Measurements from ENCODE around the gene PLA2G4C.

Gene PLA2G4C

DNA sequence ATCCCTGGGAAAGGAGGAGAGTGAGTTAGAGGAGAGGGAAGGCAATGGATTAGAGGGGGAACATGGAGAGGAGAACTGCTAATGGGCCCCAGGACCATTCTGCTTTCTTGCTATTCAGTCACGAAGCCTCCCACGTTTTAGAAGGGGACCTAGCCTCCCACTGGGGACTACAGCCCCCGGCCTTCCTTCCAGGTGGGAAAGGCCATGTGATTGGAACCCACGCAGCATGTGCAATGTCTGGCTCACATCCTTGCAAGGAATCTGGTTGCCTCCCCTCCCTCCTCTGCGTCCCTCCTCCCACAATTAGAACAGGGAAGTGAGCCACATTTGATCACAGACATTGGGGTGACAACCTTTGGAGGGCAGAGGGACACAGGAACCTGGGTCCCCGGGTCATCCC lies 22.5 kb upstream of the PLA2G4C start:
- no peak for DNase-seq
- H3K23ac ChIP-seq (ENCODE audit: low read length) = no peak overlapping the region
- H3K18ac ChIP-seq (ENCODE audit: low read length) = no peak overlapping the region
- no peak overlapping the region for H4K5ac ChIP-seq (ENCODE audit: low read length)
- H3K79me1 ChIP-seq (ENCODE audit: low read length) = no peaks in the 10 kb centered on the region
- no peak overlapping the region for H3K56ac ChIP-seq (ENCODE audit: low read length)
- no peak overlapping the region for H3K27ac ChIP-seq (ENCODE audit: low read depth, low read length)
- H3K9ac ChIP-seq (ENCODE audit: low read length) = no peak overlapping the region
- no peak overlapping the region for H2AK5ac ChIP-seq (ENCODE audit: low read length)
- no CpG with 5 or more reads among the region's 6 CpGs for WGBS (ENCODE audit: extremely low coverage, insufficient coverage, low lambda C conversion rate)
- no peaks in the 10 kb centered on the region for H3K79me2 ChIP-seq (ENCODE audit: control insufficient read depth, insufficient read depth, low read length)
- no peaks in the 10 kb centered on the region for H3K4me1 ChIP-seq (ENCODE audit: control insufficient read depth, low read depth, low read length)
- H3K4me3 ChIP-seq (ENCODE audit: low read length) = no peak overlapping the region
- H3K27me3 ChIP-seq (ENCODE audit: insufficient read depth, low read length, poor library complexity) = no peaks in the 10 kb centered on the region
- no peak overlapping the region for H2BK15ac ChIP-seq (replicated peaks; ENCODE audit: low read depth)
- no peak overlapping the region for H4K8ac ChIP-seq (ENCODE audit: low read depth, low read length)
- H3K4me2 ChIP-seq (ENCODE audit: low read length) = no peak overlapping the region
- no peak overlapping the region for H2BK5ac ChIP-seq (ENCODE audit: low read length)
- H2BK120ac ChIP-seq (ENCODE audit: low read depth, low read length) = no peak overlapping the region
- H3K4ac ChIP-seq (ENCODE audit: low read depth, low read length) = no peak overlapping the region
- H3K36me3 ChIP-seq (ENCODE audit: control insufficient read depth, insufficient read depth, low read length) = peaks cover 4% of the 10 kb centered on the region

DNA sequence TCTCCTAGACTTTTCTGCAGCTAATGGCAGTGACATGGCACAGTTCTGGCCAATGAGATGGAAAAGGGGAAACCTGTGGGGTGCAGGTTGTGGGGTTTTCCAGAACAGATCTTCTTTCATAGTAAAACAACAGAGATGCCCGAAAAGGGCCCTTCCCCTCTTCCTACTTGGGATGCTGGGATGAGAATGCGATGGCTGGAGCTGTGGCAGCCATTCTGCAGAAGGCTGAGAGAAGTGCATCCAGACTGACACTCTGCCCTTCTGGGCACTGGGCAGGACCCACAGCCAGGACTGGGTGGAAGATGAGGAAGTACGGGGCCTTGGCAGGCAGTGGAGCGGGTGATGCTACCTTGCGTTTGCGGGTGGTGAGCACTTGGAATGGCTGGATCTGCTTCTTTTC lies 16.9 kb upstream of the PLA2G4C start:
- Histone ChIP-seq H4K5ac (ENCODE audit: low read length) (no peak overlapping the region), H3K56ac (ENCODE audit: low read length) (no peak overlapping the region), H3K4me1 (ENCODE audit: control insufficient read depth, low read depth, low read length) (no peaks in the 10 kb centered on the region), H4K8ac (ENCODE audit: low read depth, low read length) (no peak overlapping the region), H3K4me3 (ENCODE audit: low read length) (no peak overlapping the region), H3K18ac (ENCODE audit: low read length) (no peak overlapping the region), H3K9ac (ENCODE audit: low read length) (no peak overlapping the region), H2BK5ac (ENCODE audit: low read length) (no peak overlapping the region), H3K4ac (ENCODE audit: low read depth, low read length) (no peak overlapping the region), H3K27ac (ENCODE audit: low read depth, low read length) (no peak overlapping the region), H2AK5ac (ENCODE audit: low read length) (no peak overlapping the region), H3K79me2 (ENCODE audit: control insufficient read depth, insufficient read depth, low read length) (no peaks in the 10 kb centered on the region), H3K36me3 (ENCODE audit: control insufficient read depth, insufficient read depth, low read length) (peaks cover 8% of the 10 kb centered on the region), H3K23ac (ENCODE audit: low read length) (no peak overlapping the region), H3K4me2 (ENCODE audit: low read length) (no peak overlapping the region), H2BK120ac (ENCODE audit: low read depth, low read length) (no peak overlapping the region), H3K79me1 (ENCODE audit: low read length) (no peaks in the 10 kb centered on the region), H3K27me3 (ENCODE audit: insufficient read depth, low read length, poor library complexity) (no peaks in the 10 kb centered on the region), H2BK15ac (replicated peaks; ENCODE audit: low read depth) (no peak overlapping the region)
- WGBS (ENCODE audit: extremely low coverage, insufficient coverage, low lambda C conversion rate) = no CpG with 5 or more reads among the region's 6 CpGs
- no peak for DNase-seq

DNA sequence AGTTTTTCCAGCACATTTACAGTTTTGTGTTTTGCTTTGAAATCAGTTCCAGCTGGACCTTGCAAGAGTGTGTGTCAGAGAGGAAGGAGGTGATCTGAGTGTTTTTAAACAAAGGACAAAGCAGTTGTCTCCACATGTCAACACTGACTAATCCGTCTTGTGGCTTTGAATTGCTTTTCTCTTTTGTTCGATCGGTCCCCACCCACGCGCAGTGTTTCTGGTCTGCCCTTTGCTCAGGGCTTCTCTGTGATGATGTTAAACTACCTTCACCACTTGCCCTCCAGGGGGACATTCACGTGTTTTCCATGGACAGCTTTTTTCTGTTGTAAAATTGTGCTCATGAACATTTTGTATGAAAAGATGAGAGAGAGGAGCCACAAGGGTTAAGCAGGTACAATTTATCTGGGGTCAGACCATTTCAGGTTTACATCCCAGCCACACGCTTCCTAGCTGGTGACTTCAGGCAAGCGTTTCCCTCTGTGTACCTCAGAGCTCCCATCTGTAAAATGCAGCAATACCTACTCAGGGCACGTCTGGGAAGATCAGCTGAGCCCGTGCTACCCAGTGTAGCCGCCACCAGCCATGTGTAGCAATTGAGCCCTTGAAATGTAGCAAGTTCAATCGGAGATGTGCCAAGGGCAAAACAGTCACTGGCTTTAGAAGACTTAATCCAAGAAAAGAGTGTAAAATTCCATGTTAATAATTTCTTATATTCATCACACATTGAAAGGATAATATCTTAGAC lies 13.5 kb upstream of the PLA2G4C start:
- H2BK15ac ChIP-seq (replicated peaks; ENCODE audit: low read depth) = no peak overlapping the region
- no peak overlapping the region for H2AK5ac ChIP-seq (ENCODE audit: low read length)
- H3K79me2 ChIP-seq (ENCODE audit: control insufficient read depth, insufficient read depth, low read length) = no peaks in the 10 kb centered on the region
- H3K9ac ChIP-seq (ENCODE audit: low read length) = no peak overlapping the region
- no CpG with 5 or more reads among the region's 12 CpGs for WGBS (ENCODE audit: extremely low coverage, insufficient coverage, low lambda C conversion rate)
- peaks cover 9% of the 10 kb centered on the region for H3K36me3 ChIP-seq (ENCODE audit: control insufficient read depth, insufficient read depth, low read length)
- H4K8ac ChIP-seq (ENCODE audit: low read depth, low read length) = no peak overlapping the region
- no peaks in the 10 kb centered on the region for H3K79me1 ChIP-seq (ENCODE audit: low read length)
- H3K56ac ChIP-seq (ENCODE audit: low read length) = no peak overlapping the region
- H3K23ac ChIP-seq (ENCODE audit: low read length) = no peak overlapping the region
- no peak overlapping the region for H3K18ac ChIP-seq (ENCODE audit: low read length)
- no peak overlapping the region for H4K5ac ChIP-seq (ENCODE audit: low read length)
- H3K4ac ChIP-seq (ENCODE audit: low read depth, low read length) = no peak overlapping the region
- H2BK5ac ChIP-seq (ENCODE audit: low read length) = no peak overlapping the region
- H2BK120ac ChIP-seq (ENCODE audit: low read depth, low read length) = no peak overlapping the region
- H3K27ac ChIP-seq (ENCODE audit: low read depth, low read length) = no peak overlapping the region
- H3K4me2 ChIP-seq (ENCODE audit: low read length) = no peak overlapping the region
- H3K4me3 ChIP-seq (ENCODE audit: low read length) = no peak overlapping the region
- no peaks in the 10 kb centered on the region for H3K4me1 ChIP-seq (ENCODE audit: control insufficient read depth, low read depth, low read length)
- H3K27me3 ChIP-seq (ENCODE audit: insufficient read depth, low read length, poor library complexity) = no peaks in the 10 kb centered on the region
- DNase-seq = no peak

DNA sequence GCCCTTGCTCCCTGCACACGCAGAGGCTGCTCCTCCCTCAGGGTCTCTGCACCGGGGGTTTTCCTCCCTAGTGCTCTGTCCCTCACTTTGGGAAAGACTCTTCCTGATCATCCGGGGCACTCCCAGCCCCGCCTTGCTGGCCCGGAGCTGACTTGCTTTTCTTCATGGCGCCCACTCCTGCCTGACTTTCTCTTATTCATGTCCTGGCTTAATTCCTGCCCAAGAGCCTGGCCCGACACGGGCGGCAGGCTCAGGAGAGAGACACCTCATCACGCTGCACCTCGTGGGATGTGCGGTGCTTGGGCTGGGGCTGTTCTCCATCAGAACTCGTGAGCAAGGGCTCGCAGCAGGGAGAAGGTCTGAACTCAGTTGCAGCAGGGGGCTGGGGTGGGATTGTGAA lies 11.8 kb upstream of the PLA2G4C start:
- H3K4me2 ChIP-seq (ENCODE audit: low read length) = no peak overlapping the region
- no peak overlapping the region for H3K4ac ChIP-seq (ENCODE audit: low read depth, low read length)
- no peaks in the 10 kb centered on the region for H3K4me1 ChIP-seq (ENCODE audit: control insufficient read depth, low read depth, low read length)
- no peak overlapping the region for H4K5ac ChIP-seq (ENCODE audit: low read length)
- H3K79me2 ChIP-seq (ENCODE audit: control insufficient read depth, insufficient read depth, low read length) = no peaks in the 10 kb centered on the region
- no peak overlapping the region for H3K4me3 ChIP-seq (ENCODE audit: low read length)
- WGBS (ENCODE audit: extremely low coverage, insufficient coverage, low lambda C conversion rate) = no CpG with 5 or more reads among the region's 14 CpGs
- no peak overlapping the region for H3K18ac ChIP-seq (ENCODE audit: low read length)
- no peak overlapping the region for H2AK5ac ChIP-seq (ENCODE audit: low read length)
- no peak overlapping the region for H3K23ac ChIP-seq (ENCODE audit: low read length)
- H2BK120ac ChIP-seq (ENCODE audit: low read depth, low read length) = no peak overlapping the region
- no peak for DNase-seq
- H2BK15ac ChIP-seq (replicated peaks; ENCODE audit: low read depth) = no peak overlapping the region
- no peaks in the 10 kb centered on the region for H3K27me3 ChIP-seq (ENCODE audit: insufficient read depth, low read length, poor library complexity)
- H3K9ac ChIP-seq (ENCODE audit: low read length) = no peak overlapping the region
- H2BK5ac ChIP-seq (ENCODE audit: low read length) = no peak overlapping the region
- no peaks in the 10 kb centered on the region for H3K79me1 ChIP-seq (ENCODE audit: low read length)
- no peak overlapping the region for H3K56ac ChIP-seq (ENCODE audit: low read length)
- H3K27ac ChIP-seq (ENCODE audit: low read depth, low read length) = no peak overlapping the region
- peaks cover 7% of the 10 kb centered on the region for H3K36me3 ChIP-seq (ENCODE audit: control insufficient read depth, insufficient read depth, low read length)
- H4K8ac ChIP-seq (ENCODE audit: low read depth, low read length) = no peak overlapping the region

- H3K27ac ChIP-seq (ENCODE audit: low read depth, low read length) = no peak overlapping the region
- H3K36me3 ChIP-seq (ENCODE audit: control insufficient read depth, insufficient read depth, low read length) = peaks cover 7% of the 10 kb centered on the region
- H3K4me2 ChIP-seq (ENCODE audit: low read length) = no peak overlapping the region
- H3K4me1 ChIP-seq (ENCODE audit: control insufficient read depth, low read depth, low read length) = no peaks in the 10 kb centered on the region
- H3K56ac ChIP-seq (ENCODE audit: low read length) = no peak overlapping the region
- DNase-seq = no peak
- no peaks in the 10 kb centered on the region for H3K79me2 ChIP-seq (ENCODE audit: control insufficient read depth, insufficient read depth, low read length)
- no CpG with 5 or more reads among the region's 10 CpGs for WGBS (ENCODE audit: extremely low coverage, insufficient coverage, low lambda C conversion rate)
- no peaks in the 10 kb centered on the region for H3K79me1 ChIP-seq (ENCODE audit: low read length)
- H2BK15ac ChIP-seq (replicated peaks; ENCODE audit: low read depth) = no peak overlapping the region
- H2AK5ac ChIP-seq (ENCODE audit: low read length) = no peak overlapping the region
- H3K4me3 ChIP-seq (ENCODE audit: low read length) = no peak overlapping the region
- no peak overlapping the region for H3K23ac ChIP-seq (ENCODE audit: low read length)
- no peak overlapping the region for H4K5ac ChIP-seq (ENCODE audit: low read length)
- no peak overlapping the region for H2BK5ac ChIP-seq (ENCODE audit: low read length)
- no peak overlapping the region for H2BK120ac ChIP-seq (ENCODE audit: low read depth, low read length)
- no peak overlapping the region for H3K18ac ChIP-seq (ENCODE audit: low read length)
- H3K27me3 ChIP-seq (ENCODE audit: insufficient read depth, low read length, poor library complexity) = no peaks in the 10 kb centered on the region
- H4K8ac ChIP-seq (ENCODE audit: low read depth, low read length) = no peak overlapping the region
- no peak overlapping the region for H3K4ac ChIP-seq (ENCODE audit: low read depth, low read length)
- no peak overlapping the region for H3K9ac ChIP-seq (ENCODE audit: low read length)
Measured at GRCh38 chr19:48121909-48122371, 11.3 kb upstream of the PLA2G4C start.

DNA sequence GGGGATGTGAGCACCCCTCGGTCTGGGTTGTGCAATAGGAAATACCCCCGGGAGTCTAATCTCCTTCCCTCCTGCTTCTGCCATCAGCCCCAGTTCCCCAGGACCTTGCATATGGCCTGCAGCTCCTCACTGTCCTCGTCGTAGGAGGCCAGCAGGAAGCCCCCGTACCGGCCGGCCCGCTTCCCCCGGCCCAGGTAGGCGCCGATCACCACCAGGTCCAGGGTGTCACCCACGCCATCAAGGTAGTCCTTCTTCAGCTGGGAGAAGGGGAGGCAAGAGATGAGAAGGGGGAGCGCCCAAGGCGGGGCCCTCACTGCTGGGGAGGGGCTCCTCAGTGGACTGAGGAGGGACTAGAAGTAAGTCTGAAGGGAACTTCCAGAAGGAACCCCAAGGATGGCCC lies 10.4 kb upstream of the PLA2G4C start:
- no peak overlapping the region for H2BK120ac ChIP-seq (ENCODE audit: low read depth, low read length)
- no peak overlapping the region for H3K56ac ChIP-seq (ENCODE audit: low read length)
- no peak overlapping the region for H3K23ac ChIP-seq (ENCODE audit: low read length)
- H3K9ac ChIP-seq (ENCODE audit: low read length) = no peak overlapping the region
- H4K5ac ChIP-seq (ENCODE audit: low read length) = no peak overlapping the region
- no peak overlapping the region for H3K4me2 ChIP-seq (ENCODE audit: low read length)
- no peaks in the 10 kb centered on the region for H3K27me3 ChIP-seq (ENCODE audit: insufficient read depth, low read length, poor library complexity)
- H3K79me1 ChIP-seq (ENCODE audit: low read length) = no peaks in the 10 kb centered on the region
- H3K36me3 ChIP-seq (ENCODE audit: control insufficient read depth, insufficient read depth, low read length) = peaks cover 10% of the 10 kb centered on the region
- H4K8ac ChIP-seq (ENCODE audit: low read depth, low read length) = no peak overlapping the region
- no peaks in the 10 kb centered on the region for H3K79me2 ChIP-seq (ENCODE audit: control insufficient read depth, insufficient read depth, low read length)
- no peak for DNase-seq
- WGBS (ENCODE audit: extremely low coverage, insufficient coverage, low lambda C conversion rate) = no CpG with 5 or more reads among the region's 14 CpGs
- H3K27ac ChIP-seq (ENCODE audit: low read depth, low read length) = no peak overlapping the region
- no peak overlapping the region for H2BK5ac ChIP-seq (ENCODE audit: low read length)
- no peak overlapping the region for H2BK15ac ChIP-seq (replicated peaks; ENCODE audit: low read depth)
- no peak overlapping the region for H3K4ac ChIP-seq (ENCODE audit: low read depth, low read length)
- no peaks in the 10 kb centered on the region for H3K4me1 ChIP-seq (ENCODE audit: control insufficient read depth, low read depth, low read length)
- H2AK5ac ChIP-seq (ENCODE audit: low read length) = no peak overlapping the region
- no peak overlapping the region for H3K4me3 ChIP-seq (ENCODE audit: low read length)
- no peak overlapping the region for H3K18ac ChIP-seq (ENCODE audit: low read length)

Data from mesendoderm (in vitro differentiated cells).